ENCODE results near the gene MKKS. TPM values are rescaled to one million over a fixed set of nuclear protein-coding genes. Genes with fewer than 3 reads are reported as not detected.
A peak's percentile ranks its signal among the peaks of the same experiment; 100 is the strongest.

The MKKS gene
- total RNA-seq, 2 donors from 2014 or later, result 13.2 to 13.8 TPM

GRCh38 chr20:10404959-10405530 is 29.0 kb downstream of the MKKS start:
- Histone ChIP-seq H3K36me3 (ENCODE audit: control insufficient read depth, insufficient read depth, low read length) (peaks cover 3% of the 10 kb centered on the region), H3K4me1 (ENCODE audit: control insufficient read depth, insufficient read depth, low read length) (no peaks in the 10 kb centered on the region), H3K9me3 (ENCODE audit: control insufficient read depth, low read length) (no peaks in the 10 kb centered on the region), H3K27me3 (ENCODE audit: control insufficient read depth, insufficient read depth, low read length, poor library complexity, severe bottlenecking) (no peaks in the 10 kb centered on the region), H3K4me3 (ENCODE audit: low read length) (no peak overlapping the region), H3K27ac (ENCODE audit: low read depth, low read length) (no peak overlapping the region), H3K9ac (ENCODE audit: extremely low read depth, low read length, poor library complexity, severe bottlenecking) (no peak overlapping the region)
- H3K27me3 Mint-ChIP-seq (ENCODE audit: insufficient read depth), result no peaks in the 10 kb centered on the region
- DNase-seq, result no peak
- H3K4me1 Mint-ChIP-seq, result no peaks in the 10 kb centered on the region
- WGBS, 2 experiments (ENCODE audit: insufficient coverage in 1 of 2, insufficient read length in 1 of 2), result 93 to 100% methylated on average over 2 to 3 of the region's 4 CpGs
- TF ChIP-seq, protein P1, sequence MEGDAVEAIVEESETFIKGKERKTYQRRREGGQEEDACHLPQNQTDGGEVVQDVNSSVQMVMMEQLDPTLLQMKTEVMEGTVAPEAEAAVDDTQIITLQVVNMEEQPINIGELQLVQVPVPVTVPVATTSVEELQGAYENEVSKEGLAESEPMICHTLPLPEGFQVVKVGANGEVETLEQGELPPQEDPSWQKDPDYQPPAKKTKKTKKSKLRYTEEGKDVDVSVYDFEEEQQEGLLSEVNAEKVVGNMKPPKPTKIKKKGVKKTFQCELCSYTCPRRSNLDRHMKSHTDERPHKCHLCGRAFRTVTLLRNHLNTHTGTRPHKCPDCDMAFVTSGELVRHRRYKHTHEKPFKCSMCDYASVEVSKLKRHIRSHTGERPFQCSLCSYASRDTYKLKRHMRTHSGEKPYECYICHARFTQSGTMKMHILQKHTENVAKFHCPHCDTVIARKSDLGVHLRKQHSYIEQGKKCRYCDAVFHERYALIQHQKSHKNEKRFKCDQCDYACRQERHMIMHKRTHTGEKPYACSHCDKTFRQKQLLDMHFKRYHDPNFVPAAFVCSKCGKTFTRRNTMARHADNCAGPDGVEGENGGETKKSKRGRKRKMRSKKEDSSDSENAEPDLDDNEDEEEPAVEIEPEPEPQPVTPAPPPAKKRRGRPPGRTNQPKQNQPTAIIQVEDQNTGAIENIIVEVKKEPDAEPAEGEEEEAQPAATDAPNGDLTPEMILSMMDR (conservative IDR thresholded peaks at IDR 0.05), result peak; percentile 31
- no peak overlapping the region for H3K4me3 Mint-ChIP-seq
- H3K9me3 Mint-ChIP-seq, result no peaks in the 10 kb centered on the region
- no peak overlapping the region for H3K27ac Mint-ChIP-seq
- H3K36me3 Mint-ChIP-seq (ENCODE audit: low read depth), result no peaks in the 10 kb centered on the region

DNA sequence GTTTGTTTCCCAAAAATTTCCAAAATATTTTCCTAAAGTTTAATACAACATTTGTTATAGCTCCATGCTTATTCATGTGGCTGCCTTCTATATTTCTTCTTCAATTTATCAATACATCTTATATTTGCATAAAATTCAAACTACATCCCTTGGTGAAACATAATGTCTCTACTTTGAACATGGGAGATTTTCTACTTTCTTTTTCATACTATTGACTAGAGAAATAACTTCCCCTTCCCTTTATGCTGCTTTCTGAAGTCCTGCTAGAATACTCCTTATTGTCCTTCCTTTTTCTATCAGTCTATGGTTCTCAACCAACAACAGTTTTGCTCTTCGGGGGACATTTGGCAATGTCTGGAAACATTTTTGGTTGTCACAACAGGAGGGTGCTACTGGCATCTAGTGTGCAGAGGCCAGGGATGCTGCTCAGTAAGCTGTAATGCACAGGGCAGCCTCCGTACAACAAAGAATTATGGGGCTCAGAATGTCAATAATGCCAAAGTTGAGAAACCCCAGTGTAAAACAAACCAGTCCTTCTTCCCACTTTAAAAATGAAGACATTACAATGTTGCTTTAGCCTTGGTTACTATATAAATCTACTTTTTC is 29.9 kb downstream of the MKKS start:
- TF ChIP-seq, protein P1 (conservative IDR thresholded peaks at IDR 0.05), result no peak
- no peaks in the 10 kb centered on the region for H3K9me3 Mint-ChIP-seq
- Histone ChIP-seq H3K4me1 (ENCODE audit: control insufficient read depth, insufficient read depth, low read length) (no peaks in the 10 kb centered on the region), H3K36me3 (ENCODE audit: control insufficient read depth, insufficient read depth, low read length) (peaks cover 3% of the 10 kb centered on the region), H3K9ac (ENCODE audit: extremely low read depth, low read length, poor library complexity, severe bottlenecking) (no peak overlapping the region), H3K4me3 (ENCODE audit: low read length) (no peak overlapping the region), H3K27ac (ENCODE audit: low read depth, low read length) (no peak overlapping the region), H3K9me3 (ENCODE audit: control insufficient read depth, low read length) (no peaks in the 10 kb centered on the region), H3K27me3 (ENCODE audit: control insufficient read depth, insufficient read depth, low read length, poor library complexity, severe bottlenecking) (no peaks in the 10 kb centered on the region)
- no peaks in the 10 kb centered on the region for H3K36me3 Mint-ChIP-seq (ENCODE audit: low read depth)
- no peaks in the 10 kb centered on the region for H3K27me3 Mint-ChIP-seq (ENCODE audit: insufficient read depth)
- DNase-seq, result no peak
- 98 to 100% methylated on average over 1 to 2 of the region's 2 CpGs for WGBS, 2 experiments (ENCODE audit: insufficient coverage in 1 of 2, insufficient read length in 1 of 2)
- no peak overlapping the region for H3K4me3 Mint-ChIP-seq
- H3K27ac Mint-ChIP-seq, result no peak overlapping the region
- H3K4me1 Mint-ChIP-seq, result peaks cover 3% of the 10 kb centered on the region

GRCh38 chr20:10402938-10403608 is 30.9 kb downstream of the MKKS start:
- Mint-ChIP-seq H3K36me3 (ENCODE audit: low read depth) (no peaks in the 10 kb centered on the region), H3K27me3 (ENCODE audit: insufficient read depth) (no peaks in the 10 kb centered on the region), H3K4me1 (peaks cover 7% of the 10 kb centered on the region), H3K27ac (no peak overlapping the region), H3K4me3 (no peak overlapping the region), H3K9me3 (no peaks in the 10 kb centered on the region)
- DNase-seq, result no peak
- Histone ChIP-seq H3K9ac (ENCODE audit: extremely low read depth, low read length, poor library complexity, severe bottlenecking) (no peak overlapping the region), H3K4me1 (ENCODE audit: control insufficient read depth, insufficient read depth, low read length) (no peaks in the 10 kb centered on the region), H3K27me3 (ENCODE audit: control insufficient read depth, insufficient read depth, low read length, poor library complexity, severe bottlenecking) (no peaks in the 10 kb centered on the region), H3K9me3 (ENCODE audit: control insufficient read depth, low read length) (no peaks in the 10 kb centered on the region), H3K4me3 (ENCODE audit: low read length) (no peak overlapping the region), H3K27ac (ENCODE audit: low read depth, low read length) (no peak overlapping the region), H3K36me3 (ENCODE audit: control insufficient read depth, insufficient read depth, low read length) (peaks cover 3% of the 10 kb centered on the region)
- TF ChIP-seq, protein P1 (conservative IDR thresholded peaks at IDR 0.05), result no peak
- 91 to 100% methylated on average over 3 of the region's 3 CpGs for WGBS, 2 experiments (ENCODE audit: insufficient coverage in 1 of 2, insufficient read length in 1 of 2)

Measured in endodermal cell (in vitro differentiated cells).